ENCODE data around the gene TSPAN3. TPM values are rescaled to one million over a fixed set of nuclear protein-coding genes. Genes with fewer than 3 reads are reported as not detected.

TSPAN3 gene
- total and polyA plus RNA-seq, 10 of the 15 experiments (the other 5 are each of a cell fraction or from before 2014, with no cell fraction given) = 18.9 to 114 (median 57.2) TPM

GRCh38 chr15:77075528-77075927 is 4.6 kb upstream of the TSPAN3 start:
- RAD21 ChIA-PET (ENCODE audit: unreplicated experiment) = no interaction called here
- Histone ChIP-seq H3K4me1 (ENCODE audit: control insufficient read depth, insufficient read depth, low read length) (peaks cover 3% of the 10 kb centered on the region; the same call in 1 of the 2 replicates), H3K36me3 (ENCODE audit: control insufficient read depth in 2 of 2, insufficient read depth in 2 of 2, low read length in 1 of 2) (no peaks in the 10 kb centered on the region), H3K9ac (ENCODE audit: control insufficient read depth, insufficient read depth, low read length) (no peak overlapping the region), H3K27me3 (replicated peaks in 1 of 2; ENCODE audit: control insufficient read depth in 2 of 2, insufficient read depth in 2 of 2, low read length in 1 of 2) (no peaks in the 10 kb centered on the region; a peak in 1 of 4 replicates), H3K9me3 (replicated peaks; ENCODE audit: control insufficient read depth, insufficient read depth, low read length) (no peaks in the 10 kb centered on the region), H3K4me2 (ENCODE audit: control insufficient read depth, insufficient read depth) (no peak overlapping the region), H3K4me3 (no peak overlapping the region), H3K27ac (ENCODE audit: control insufficient read depth, insufficient read depth) (no peak overlapping the region), H2AFZ (ENCODE audit: control insufficient read depth, low read depth, low read length) (no peak overlapping the region), H4K20me1 (ENCODE audit: control insufficient read depth, insufficient read depth) (no peaks in the 10 kb centered on the region), H3K79me2 (ENCODE audit: control insufficient read depth, insufficient read depth, low read length) (peaks cover 3% of the 10 kb centered on the region)
- FAIRE-seq (no peak), DNase-seq (ENCODE audit: low read depth, low spot score) (no peak), ATAC-seq (no peak)
- POLR2A ChIA-PET = no interaction called here
- CTCF ChIA-PET = interaction anchor here (0.6 to 1.3 kb wide), 2 partner anchors 9 to 424 kb away, joined by 3 read pairs; no protein-coding TSS in a partner anchor
- no TSS peak for BruUV-seq (replicated peaks)
- no peak for TF ChIP-seq NR2F1 (conservative IDR thresholded peaks at IDR 0.05)
- TF ChIP-seq NFXL1 (IDR thresholded peaks at IDR 0.05; ENCODE audit: borderline replicate concordance) = no peak
- TF ChIP-seq FOS (IDR thresholded peaks at IDR 0.05; ENCODE audit: borderline replicate concordance, extremely low read depth, insufficient read length) = no peak
- no peak for TF ChIP-seq BCLAF1 (IDR thresholded peaks at IDR 0.05)
- TF ChIP-seq NFIC (IDR thresholded peaks at IDR 0.05; ENCODE audit: low read depth, low read length) = no peak
- TF ChIP-seq ZNF274 (IDR thresholded peaks at IDR 0.05; ENCODE audit: insufficient read depth, insufficient read length) = no peak
- TF ChIP-seq IKZF2 (IDR thresholded peaks at IDR 0.05) = no peak
- no peak for TF ChIP-seq BHLHE40 (IDR thresholded peaks at IDR 0.05; ENCODE audit: borderline replicate concordance in 1 of 2, low read depth in 2 of 2, low read length in 1 of 2)
- TF ChIP-seq ZSCAN29 (IDR thresholded peaks at IDR 0.05) = no peak
- no peak for TF ChIP-seq RB1 (IDR thresholded peaks at IDR 0.05; ENCODE audit: borderline replicate concordance)
- intact Hi-C loops (cut with micrococcal nuclease; ENCODE audit: unreplicated experiment) = no loop called here
- in situ Hi-C loops (cut with MboI) = no loop called here
- 67% methylated on average over 9 of the region's 9 CpGs for WGBS (ENCODE audit: insufficient coverage, insufficient replicate concordance, low lambda C conversion rate, missing lambda C conversion rate)
- SMC1A ChIA-PET (ENCODE audit: uncharacterized antibody, unreplicated experiment) = no interaction called here
